Endodermal cell (in vitro differentiated cells): Measurements from ENCODE around the gene SLC22A31. TPM values are rescaled to one million over a fixed set of nuclear protein-coding genes. Genes with fewer than 3 reads are reported as not detected.
"Not testable (repeated sequence)": the region's sequence is repeated elsewhere in the genome, so short reads cannot be mapped to it uniquely, and the experiment has no call there.

ENCODE experiments used
- DNase-seq: peaks from one replicate; pipeline ENCODE4 v3.0.0-alpha.2; 2017
- H3K27ac ChIP-seq: 2 replicates; pipeline ENCODE4 v1.5.1; 2013; ENCODE audit warnings: mild to moderate bottlenecking, low read depth, low read length, moderate library complexity
- H3K27me3 ChIP-seq: 2 replicates; pipeline ENCODE4 v1.6.1; 2013; ENCODE audit warnings: mild to moderate bottlenecking, low read length, moderate library complexity; ENCODE audit not compliant: insufficient read depth, control insufficient read depth, poor library complexity, severe bottlenecking
- H3K36me3 ChIP-seq: 2 replicates; pipeline ENCODE4 v1.7.0; 2013; ENCODE audit warnings: mild to moderate bottlenecking, low read length, moderate library complexity; ENCODE audit not compliant: control insufficient read depth, insufficient read depth
- H3K4me1 ChIP-seq: one replicate; pipeline ENCODE4 v1.7.0; 2013; ENCODE audit warnings: low read length; ENCODE audit not compliant: control insufficient read depth, insufficient read depth
- H3K4me3 ChIP-seq: 2 replicates; pipeline ENCODE4 v1.5.1; 2013; ENCODE audit warnings: mild to moderate bottlenecking, low read length, moderate library complexity
- H3K9ac ChIP-seq: 2 replicates; pipeline ENCODE4 v1.6.1; 2013; ENCODE audit warnings: mild to moderate bottlenecking, low read length, moderate library complexity; ENCODE audit not compliant: poor library complexity, severe bottlenecking; ENCODE audit errors: extremely low read depth
- H3K9me3 ChIP-seq: 2 replicates; pipeline ENCODE4 v1.6.1; 2013; ENCODE audit warnings: mild to moderate bottlenecking, low read length, moderate library complexity; ENCODE audit not compliant: control insufficient read depth
- H3K27ac Mint-ChIP-seq: 2 replicates; pipeline ENCODE4 v1.8.0; 2020; ENCODE audit warnings: mixed read lengths
- H3K27me3 Mint-ChIP-seq: 2 replicates; pipeline ENCODE4 v1.8.0; 2021; ENCODE audit warnings: mild to moderate bottlenecking, mixed read lengths; ENCODE audit not compliant: insufficient read depth
- H3K36me3 Mint-ChIP-seq: 2 replicates; pipeline ENCODE4 v1.8.0; 2020; ENCODE audit warnings: low read depth, mixed read lengths
- H3K4me1 Mint-ChIP-seq: 2 replicates; pipeline ENCODE4 v1.8.0; 2020; ENCODE audit warnings: mixed read lengths
- H3K4me3 Mint-ChIP-seq: 2 replicates; pipeline ENCODE4 v1.8.0; 2020; ENCODE audit warnings: mild to moderate bottlenecking, moderate library complexity, mixed read lengths
- H3K9me3 Mint-ChIP-seq: 2 replicates; pipeline ENCODE4 v1.8.0; 2020; ENCODE audit warnings: mild to moderate bottlenecking, mixed read lengths
- CTCF ChIP-seq: fragments of 200-600 bp; sonication (generic); conservative IDR thresholded peaks from 2 replicates; pipeline ENCODE4 v1.5.0; 2021; ENCODE audit warnings: antibody characterized with exemption, mild to moderate bottlenecking
- WGBS, 2 experiments: methylation state at CpG; one replicate each; pipeline versions ENCODE4 v1.1.5 to v1.1.7; 2013; ENCODE audit warnings: missing lambda C conversion rate in 2 of 2, mixed read lengths in 1 of 2; ENCODE audit not compliant: insufficient coverage in 1 of 2, insufficient read length in 1 of 2; 5-methylcytosine and 5-hydroxymethylcytosine counted together
- total RNA-seq, 2 donors: library from RNA; stranded (reverse); fragmentation: NEBNext Ultra II Directional in 1 of 2; extraction: Animal tissue kit (Norgen Biotek cat#: 25700) in 1 of 2; gene quantifications; 2 replicates in 1 of 2; 3 replicates in 1 of 2; pipeline ENCODE4 v1.2.1, GENCODE V29; 2021

The SLC22A31 gene
- total RNA-seq, 2 donors from 2014 or later, result 9.7 to 33.9 TPM

- peak; percentile 40 for TF ChIP-seq CTCF
- Histone ChIP-seq H3K4me1 (no peaks in the 10 kb centered on the region), H3K9ac (no peak overlapping the region), H3K27me3 (peaks cover 34% of the 10 kb centered on the region), H3K9me3 (no peaks in the 10 kb centered on the region), H3K36me3 (no peaks in the 10 kb centered on the region), H3K4me3 (no peak overlapping the region), H3K27ac (no peak overlapping the region)
- Mint-ChIP-seq H3K4me3 (no peak overlapping the region), H3K27ac (no peak overlapping the region), H3K4me1 (no peaks in the 10 kb centered on the region), H3K27me3 (peaks cover 22% of the 10 kb centered on the region), H3K36me3 (no peaks in the 10 kb centered on the region), H3K9me3 (no peaks in the 10 kb centered on the region)
- DNase-seq, result peak; percentile 65
- 89 to 90% methylated on average over 14 to 38 of the region's 38 CpGs for WGBS, 2 experiments
Observed at GRCh38 chr16:89193576-89194293, 6.6 kb downstream of the SLC22A31 start.

GRCh38 chr16:89192956-89193575, 7.3 kb downstream of the SLC22A31 start:
- WGBS, 2 experiments, result 21 to 53% methylated on average over 8 to 27 of the region's 39 CpGs
- Mint-ChIP-seq H3K4me3 (no peak overlapping the region), H3K27me3 (peaks cover 20% of the 10 kb centered on the region), H3K27ac (no peak overlapping the region), H3K4me1 (no peaks in the 10 kb centered on the region), H3K36me3 (no peaks in the 10 kb centered on the region), H3K9me3 (no peaks in the 10 kb centered on the region)
- Histone ChIP-seq H3K4me1 (no peaks in the 10 kb centered on the region), H3K27me3 (peaks cover 35% of the 10 kb centered on the region), H3K4me3 (no peak overlapping the region), H3K9me3 (no peaks in the 10 kb centered on the region), H3K9ac (no peak overlapping the region), H3K36me3 (no peaks in the 10 kb centered on the region), H3K27ac (no peak overlapping the region)
- peak; percentile 91 for DNase-seq
- no peak for TF ChIP-seq CTCF

- H3K36me3 ChIP-seq, H3K4me1 ChIP-seq, H3K9me3 ChIP-seq, H3K27ac ChIP-seq, H3K9me3 Mint-ChIP-seq, H3K9ac ChIP-seq, H3K36me3 Mint-ChIP-seq, H3K4me3 Mint-ChIP-seq, H3K4me3 ChIP-seq, H3K4me1 Mint-ChIP-seq, H3K27ac Mint-ChIP-seq: not testable (repeated sequence)
- peak; percentile 92 for DNase-seq
- WGBS, 2 experiments, result 3 to 4% methylated on average over 13 to 63 of the region's 63 CpGs
- peaks cover 35% of the 10 kb centered on the region for H3K27me3 ChIP-seq
- H3K27me3 Mint-ChIP-seq, result peaks cover 23% of the 10 kb centered on the region
Observed at GRCh38 chr16:89192186-89192955, 8.0 kb downstream of the SLC22A31 start.
